CD4-positive, alpha-beta T cell treated with Interleukin-4 for 4 hours (primary cell): ENCODE measurements around the gene ZC3H6.
A peak's percentile ranks its signal among the peaks of the same experiment; 100 is the strongest.

Experiments used
- DNase-seq: peaks from one replicate; pipeline ENCODE4 v3.0.0-alpha.2; 2020

The ZC3H6 gene

GRCh38 chr2:112275311-112275886, at the start of gene ZC3H6:
TSS of gene ZC3H6 (plus strand) at chr2:112275597. CDS start at chr2:112275995, 398 bp downstream.
- DNase-seq = peak; percentile 100

- DNase-seq = no peak
These were observed 46.0 kb upstream of the ZC3H6 start for GRCh38 chr2:112229348-112229747.

- DNase-seq = no peak
These were observed 45.0 kb upstream of the ZC3H6 start for GRCh38 chr2:112230371-112230770.

- no peak for DNase-seq
These were observed 35.5 kb upstream of the ZC3H6 start for GRCh38 chr2:112239862-112240261.

- DNase-seq = peak; percentile 22
These were observed 33.0 kb upstream of the ZC3H6 start for GRCh38 chr2:112242384-112242783.

GRCh38 chr2:112243233-112243632, 32.2 kb upstream of the ZC3H6 start:
- DNase-seq = no peak

GRCh38 chr2:112244854-112245253, 30.5 kb upstream of the ZC3H6 start:
- no peak for DNase-seq

- DNase-seq = no peak
These were observed 24.1 kb upstream of the ZC3H6 start for GRCh38 chr2:112251271-112251670.

- no peak for DNase-seq
These were observed 22.1 kb upstream of the ZC3H6 start for GRCh38 chr2:112253261-112253815.

GRCh38 chr2:112254466-112255240, 20.7 kb upstream of the ZC3H6 start, which contains the start of gene ZC3H8:
TSS of gene ZC3H8 (minus strand) at chr2:112255042. CDS start at chr2:112254981, 61 bp downstream.
- DNase-seq = peak; percentile 92

- DNase-seq = no peak
These were observed 19.5 kb upstream of the ZC3H6 start for GRCh38 chr2:112255875-112256274.

GRCh38 chr2:112256654-112257053, 18.7 kb upstream of the ZC3H6 start:
- DNase-seq = no peak

GRCh38 chr2:112257575-112257974, 17.8 kb upstream of the ZC3H6 start:
- no peak for DNase-seq

GRCh38 chr2:112259509-112260294, 15.7 kb upstream of the ZC3H6 start:
- peak; percentile 83 for DNase-seq

GRCh38 chr2:112260295-112260625, 15.1 kb upstream of the ZC3H6 start:
- no peak for DNase-seq

GRCh38 chr2:112262876-112263275, 12.5 kb upstream of the ZC3H6 start:
- no peak for DNase-seq

- DNase-seq = no peak
These were observed 6.8 kb upstream of the ZC3H6 start for GRCh38 chr2:112268547-112268946.

- DNase-seq = no peak
These were observed 2.7 kb upstream of the ZC3H6 start for GRCh38 chr2:112272669-112273068.

- no peak for DNase-seq
These were observed 2.0 kb upstream of the ZC3H6 start for GRCh38 chr2:112273349-112273748.

GRCh38 chr2:112275887-112276773, 733 bp downstream of the ZC3H6 start:
- DNase-seq = peak; percentile 77

GRCh38 chr2:112276954-112277353, 1.6 kb downstream of the ZC3H6 start:
- no peak for DNase-seq

GRCh38 chr2:112277596-112278220, 2.3 kb downstream of the ZC3H6 start:
- no peak for DNase-seq
